ENCODE results near the gene PXDN. TPM values are rescaled to one million over a fixed set of nuclear protein-coding genes. Genes with fewer than 3 reads are reported as not detected.

PXDN gene
- total RNA-seq, 1 experiment from 2014 or later: 102 TPM

DNA sequence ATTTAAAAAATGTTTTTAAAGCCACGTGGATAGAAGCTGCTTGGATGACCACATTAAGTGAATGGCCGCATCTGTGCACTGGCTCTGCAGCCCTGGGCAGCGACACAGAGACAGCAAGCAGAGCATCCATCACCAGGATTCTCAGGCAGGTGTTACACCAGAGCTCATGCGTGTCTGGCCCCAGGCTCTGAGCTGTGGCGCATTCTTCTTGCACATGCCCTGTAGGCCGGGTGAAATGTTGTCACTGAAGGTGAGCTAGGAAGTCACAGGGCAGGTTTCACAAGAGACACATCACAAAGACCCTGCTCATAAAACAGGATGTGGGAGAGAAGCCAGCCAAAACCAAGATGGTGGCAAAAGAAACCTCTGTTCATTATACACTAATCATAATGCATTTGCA lies 8.4 kb upstream of the PXDN start:
- Histone ChIP-seq H3K27me3 (ENCODE audit: control insufficient read depth, insufficient read depth, low read length) (peaks cover 2% of the 10 kb centered on the region), H3K4me3 (ENCODE audit: insufficient read depth, low read depth, low read length) (no peak overlapping the region), H3K36me3 (replicated peaks; ENCODE audit: control insufficient read depth, insufficient read depth, low read length) (no peaks in the 10 kb centered on the region)
- DNase-seq: peak; percentile 13

DNA sequence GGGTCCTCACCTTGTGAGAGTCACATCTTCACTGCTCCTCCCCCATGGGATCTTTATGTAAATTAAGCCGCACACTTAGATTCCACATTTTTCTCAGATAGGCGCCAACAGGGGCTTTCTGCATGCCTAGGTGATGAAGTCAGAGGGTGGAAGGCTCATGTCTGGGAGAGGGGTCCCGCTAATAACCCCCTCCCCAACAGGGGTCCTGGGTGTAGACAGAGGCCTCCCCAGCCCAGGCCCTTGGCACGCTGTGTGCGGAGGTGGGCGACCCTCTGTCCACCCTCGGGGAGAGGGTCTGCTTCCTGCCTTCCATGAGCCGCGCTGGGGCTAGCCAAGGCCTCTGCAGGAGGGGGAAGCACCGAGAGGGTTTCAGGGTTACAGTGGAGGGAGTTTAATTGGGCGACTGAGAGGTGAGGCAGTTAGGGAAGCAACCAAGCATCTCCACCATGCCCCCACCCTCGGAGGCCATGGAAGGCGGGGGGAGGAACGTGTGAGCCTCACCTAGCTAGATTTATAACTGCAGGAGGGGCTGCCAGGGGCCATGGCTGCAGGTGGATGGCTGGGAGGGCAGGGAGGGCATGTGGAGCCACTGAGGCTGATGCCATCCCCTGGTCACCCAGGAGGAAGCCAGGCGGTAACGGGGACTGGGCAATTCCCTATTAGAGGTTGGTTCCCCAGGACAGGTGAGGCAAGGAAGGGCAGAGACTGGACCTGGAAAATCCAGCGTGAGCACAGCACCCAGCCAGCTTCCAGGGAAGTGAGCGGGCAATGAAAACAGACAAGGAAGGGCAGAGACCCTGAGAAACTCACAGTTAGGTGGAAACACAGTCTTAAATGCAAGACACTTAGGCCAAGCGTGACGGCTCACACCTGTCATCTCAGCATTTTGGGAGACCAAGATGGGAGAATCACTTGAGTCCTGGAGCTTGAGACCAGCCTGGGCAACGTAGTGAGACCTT lies 7.7 kb upstream of the PXDN start:
- no peaks in the 10 kb centered on the region for H3K36me3 ChIP-seq (replicated peaks; ENCODE audit: control insufficient read depth, insufficient read depth, low read length)
- H3K27me3 ChIP-seq (ENCODE audit: control insufficient read depth, insufficient read depth, low read length): peaks cover 4% of the 10 kb centered on the region
- no peak overlapping the region for H3K4me3 ChIP-seq (ENCODE audit: insufficient read depth, low read depth, low read length)
- DNase-seq: peak; percentile 13

GRCh38 chr2:1750933-1751766 lies 6.8 kb upstream of the PXDN start:
- peaks cover 6% of the 10 kb centered on the region for H3K27me3 ChIP-seq (ENCODE audit: control insufficient read depth, insufficient read depth, low read length)
- peak; percentile 85 for DNase-seq
- no peak overlapping the region for H3K4me3 ChIP-seq (ENCODE audit: insufficient read depth, low read depth, low read length)
- H3K36me3 ChIP-seq (replicated peaks; ENCODE audit: control insufficient read depth, insufficient read depth, low read length): no peaks in the 10 kb centered on the region

DNA sequence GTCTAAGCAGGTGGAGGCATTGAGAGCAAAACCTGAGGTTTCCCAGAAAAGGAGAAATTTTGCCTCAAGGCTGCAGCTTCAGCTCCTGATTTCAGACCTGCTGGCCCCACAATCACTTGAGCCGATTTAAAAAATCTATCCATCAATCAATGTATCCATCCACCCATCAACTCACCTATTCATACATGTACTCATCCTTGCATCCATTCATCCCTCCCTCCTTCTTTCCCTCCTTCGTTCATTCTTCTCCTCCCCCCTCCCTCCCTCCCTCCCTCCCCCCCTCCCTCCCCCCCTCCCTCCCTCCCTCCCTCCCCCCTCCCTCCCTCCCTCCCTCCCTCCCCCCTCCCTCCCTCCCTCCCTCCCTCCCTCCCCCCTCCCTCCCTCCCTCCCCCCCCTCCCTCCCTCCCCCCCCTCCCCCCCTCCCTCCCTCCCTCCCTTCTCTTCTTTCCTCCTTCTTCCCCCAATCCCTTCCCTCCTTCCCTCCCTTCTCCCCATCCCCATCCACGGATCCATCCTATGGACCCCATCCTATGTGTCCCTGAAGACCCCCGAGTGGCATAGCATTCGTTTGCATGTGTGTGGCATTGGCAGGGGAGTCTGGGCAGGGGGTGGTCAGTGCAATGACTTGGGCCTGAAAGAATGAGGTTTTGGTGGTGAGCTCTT lies 6.1 kb upstream of the PXDN start:
- DNase-seq: peak; percentile 20
- peaks cover 6% of the 10 kb centered on the region for H3K27me3 ChIP-seq (ENCODE audit: control insufficient read depth, insufficient read depth, low read length)
- no peaks in the 10 kb centered on the region for H3K36me3 ChIP-seq (replicated peaks; ENCODE audit: control insufficient read depth, insufficient read depth, low read length)
- H3K4me3 ChIP-seq (ENCODE audit: insufficient read depth, low read depth, low read length): no peak overlapping the region

- H3K27me3 ChIP-seq (ENCODE audit: control insufficient read depth, insufficient read depth, low read length): peaks cover 8% of the 10 kb centered on the region
- no peaks in the 10 kb centered on the region for H3K36me3 ChIP-seq (replicated peaks; ENCODE audit: control insufficient read depth, insufficient read depth, low read length)
- DNase-seq: peak; percentile 11
- no peak overlapping the region for H3K4me3 ChIP-seq (ENCODE audit: insufficient read depth, low read depth, low read length)
Measured at GRCh38 chr2:1749489-1750119, 5.3 kb upstream of the PXDN start.

DNA sequence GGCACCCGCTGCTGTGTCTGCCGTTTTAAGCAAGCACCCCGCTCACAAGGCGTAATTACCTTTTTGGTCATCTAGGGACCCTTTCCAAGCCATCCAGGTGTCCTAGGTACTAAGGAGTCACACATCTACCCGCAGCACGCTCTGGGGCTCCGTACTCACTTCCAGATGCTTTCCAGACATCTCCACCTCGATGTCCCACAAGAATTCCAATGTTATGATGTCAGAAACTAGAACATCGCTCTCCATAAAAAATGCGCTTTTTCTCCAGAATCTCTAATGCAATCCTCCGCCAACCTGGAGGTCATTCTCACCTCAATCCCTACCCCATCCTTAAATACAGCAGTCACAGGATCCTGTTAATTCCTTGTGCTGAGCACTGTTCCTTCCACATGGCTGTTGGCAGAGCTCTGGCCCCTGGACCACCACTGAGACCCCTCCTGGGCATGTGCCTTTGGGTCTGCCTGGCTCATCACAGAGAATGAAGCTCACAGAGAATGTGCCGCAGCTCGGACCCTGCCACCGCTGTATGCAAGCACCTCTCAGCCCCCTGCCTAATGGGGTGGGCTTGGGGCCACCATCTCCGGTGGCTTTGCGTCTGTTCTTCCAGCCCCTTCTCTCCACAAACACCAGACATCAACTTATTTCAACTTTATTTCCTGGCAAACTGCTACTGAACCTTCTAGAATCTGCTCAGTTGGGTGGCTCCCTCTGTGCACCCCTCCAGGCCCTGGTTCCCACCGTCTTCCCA lies 4.6 kb upstream of the PXDN start:
- H3K36me3 ChIP-seq (replicated peaks; ENCODE audit: control insufficient read depth, insufficient read depth, low read length): no peaks in the 10 kb centered on the region
- no peak for DNase-seq
- H3K4me3 ChIP-seq (ENCODE audit: insufficient read depth, low read depth, low read length): no peak overlapping the region
- peaks cover 8% of the 10 kb centered on the region for H3K27me3 ChIP-seq (ENCODE audit: control insufficient read depth, insufficient read depth, low read length)

- no peaks in the 10 kb centered on the region for H3K36me3 ChIP-seq (replicated peaks; ENCODE audit: control insufficient read depth, insufficient read depth, low read length)
- H3K4me3 ChIP-seq (ENCODE audit: insufficient read depth, low read depth, low read length): no peak overlapping the region
- DNase-seq: no peak
- peaks cover 8% of the 10 kb centered on the region for H3K27me3 ChIP-seq (ENCODE audit: control insufficient read depth, insufficient read depth, low read length)
Measured at GRCh38 chr2:1748176-1748740, 3.9 kb upstream of the PXDN start.

DNA sequence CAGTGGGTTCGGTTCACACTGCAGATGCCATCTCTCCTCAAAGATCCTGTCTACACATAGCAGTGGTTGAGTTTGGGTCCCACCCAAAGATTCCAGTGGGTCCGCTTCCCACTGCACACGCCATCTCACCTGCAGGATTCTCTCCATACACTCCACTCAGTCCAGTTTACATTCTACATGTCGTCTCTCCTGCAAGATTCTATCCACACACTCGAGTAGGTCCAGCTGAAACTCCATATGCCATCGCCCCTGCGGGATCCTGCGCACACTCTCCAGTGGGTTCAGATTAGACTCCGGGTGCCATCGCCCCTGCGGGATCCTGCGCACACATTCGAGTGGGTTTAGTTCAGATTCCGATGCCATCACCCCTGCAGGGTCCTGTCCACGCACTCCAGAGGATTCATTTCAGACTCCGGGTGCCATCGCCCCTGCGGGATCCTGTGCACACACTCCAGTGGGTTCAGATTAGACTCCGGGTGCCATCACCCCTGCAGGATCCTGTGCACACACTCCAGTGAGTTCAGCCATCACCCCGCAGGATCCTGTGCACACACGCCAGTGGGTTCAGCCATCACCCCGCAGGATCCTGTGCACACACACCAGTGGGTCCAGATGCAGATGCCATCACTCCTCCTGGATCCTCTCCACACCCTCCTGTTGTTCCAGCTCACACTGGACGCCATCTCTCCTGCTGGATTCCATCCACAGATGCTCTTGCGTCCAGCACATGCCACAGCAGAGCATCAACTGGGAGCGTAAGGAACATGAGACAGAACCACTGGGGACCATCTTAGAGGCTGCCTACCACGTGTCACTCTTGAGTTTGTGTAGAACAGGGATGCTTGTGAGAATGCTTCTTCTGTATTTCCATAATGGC lies 3.0 kb upstream of the PXDN start:
- DNase-seq: no peak
- Histone ChIP-seq H3K27me3 (ENCODE audit: control insufficient read depth, insufficient read depth, low read length) (peaks cover 8% of the 10 kb centered on the region), H3K36me3 (replicated peaks; ENCODE audit: control insufficient read depth, insufficient read depth, low read length) (no peaks in the 10 kb centered on the region), H3K4me3 (ENCODE audit: insufficient read depth, low read depth, low read length) (no peak overlapping the region)

DNA sequence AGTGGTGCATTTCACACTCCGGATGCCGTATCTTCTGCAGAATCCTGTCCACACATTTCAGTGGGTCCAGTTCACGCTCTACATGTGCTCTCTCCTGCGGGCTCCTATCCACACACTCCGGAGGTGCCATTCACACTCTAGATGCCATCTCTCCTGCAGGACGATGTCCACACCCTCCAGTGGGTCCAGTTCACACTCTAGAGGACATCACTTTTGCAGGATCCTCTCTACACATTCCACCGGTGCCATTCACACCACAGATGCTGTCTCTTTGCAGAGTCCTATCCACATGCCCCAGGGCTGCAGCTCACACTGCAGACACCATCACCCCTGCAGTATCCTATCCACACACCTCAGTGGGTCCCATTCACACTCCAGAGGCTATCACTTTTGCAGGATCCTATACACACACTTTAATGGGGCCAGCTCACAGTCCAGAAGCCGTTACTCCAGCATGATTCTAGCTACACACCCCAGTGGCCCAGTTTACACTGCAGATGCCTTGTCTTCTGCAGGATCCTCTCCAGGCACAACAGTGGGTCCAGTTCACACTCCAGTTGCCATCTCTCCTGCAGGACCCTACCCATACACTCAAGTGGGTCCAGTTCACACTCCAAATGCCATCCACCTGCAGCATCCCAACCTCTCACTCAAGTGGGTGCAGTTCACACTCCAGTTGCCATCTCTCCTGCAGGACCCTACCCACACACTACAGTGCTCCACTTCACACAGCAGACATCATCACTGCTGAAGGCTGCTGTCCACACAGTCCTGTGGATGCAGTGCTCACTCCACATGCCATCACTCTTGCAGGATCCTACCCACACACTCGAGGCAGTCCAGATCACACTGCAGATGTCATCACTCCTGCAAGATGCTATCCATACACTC lies 2.1 kb upstream of the PXDN start:
- no peak overlapping the region for H3K4me3 ChIP-seq (ENCODE audit: insufficient read depth, low read depth, low read length)
- H3K27me3 ChIP-seq (ENCODE audit: control insufficient read depth, insufficient read depth, low read length): peaks cover 8% of the 10 kb centered on the region
- no peak for DNase-seq

DNA sequence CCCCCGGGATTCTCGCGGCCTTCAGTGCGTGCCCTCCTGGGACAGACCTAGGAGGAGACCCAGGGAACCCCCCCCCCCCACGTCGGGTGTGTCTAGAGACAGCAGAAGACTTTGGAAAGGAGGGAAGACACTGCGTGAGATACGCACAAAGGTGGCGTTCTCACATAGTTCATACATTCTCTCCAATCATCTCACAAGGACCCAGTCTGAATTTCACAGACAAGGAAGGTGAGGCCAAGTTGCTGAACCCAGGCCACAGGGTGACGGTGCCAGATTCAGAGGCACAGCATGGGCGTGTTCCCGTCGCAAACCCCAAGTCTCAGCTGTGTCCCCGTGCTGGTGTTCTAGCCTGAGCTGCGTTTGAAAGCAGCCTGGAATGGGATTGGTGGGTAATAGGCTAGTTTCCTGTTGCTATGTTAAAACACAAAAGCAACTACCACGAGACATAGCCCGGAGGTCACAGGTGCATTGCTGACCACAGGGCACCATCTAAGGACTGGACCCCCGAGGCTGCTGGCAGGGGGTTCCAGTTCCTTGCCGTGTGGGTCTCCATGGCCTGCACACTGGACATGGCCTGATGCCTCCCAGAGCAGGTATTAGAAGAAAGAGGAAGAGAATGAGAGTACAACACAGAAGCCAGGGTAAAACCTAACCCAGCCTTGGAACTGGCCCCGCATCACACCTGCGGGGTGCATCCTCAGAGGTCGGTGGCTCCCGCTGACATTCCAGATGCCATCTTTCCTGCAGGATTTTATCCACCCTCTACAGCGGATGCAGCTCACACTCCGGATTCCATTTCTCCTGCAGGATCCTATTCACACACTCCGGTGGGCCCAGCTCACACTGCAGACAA lies 1.1 kb upstream of the PXDN start:
- peak overlapping the region; percentile 83; the same call in 1 of the 2 replicates for H3K4me3 ChIP-seq (ENCODE audit: insufficient read depth, low read depth, low read length)
- peaks cover 1% of the 10 kb centered on the region for H3K36me3 ChIP-seq (replicated peaks; ENCODE audit: control insufficient read depth, insufficient read depth, low read length)
- peak; percentile 34 for DNase-seq
- H3K27me3 ChIP-seq (ENCODE audit: control insufficient read depth, insufficient read depth, low read length): peaks cover 8% of the 10 kb centered on the region

More for the DNA sequence above, 2.1 kb upstream of the PXDN start:
- peaks cover 1% of the 10 kb centered on the region for H3K36me3 ChIP-seq (replicated peaks; ENCODE audit: control insufficient read depth, insufficient read depth, low read length)

- peaks cover 1% of the 10 kb centered on the region for H3K36me3 ChIP-seq (replicated peaks; ENCODE audit: control insufficient read depth, insufficient read depth, low read length)
Measured at GRCh38 chr2:1744151-1744445, 217 bp downstream of the PXDN start.

More at GRCh38 chr2:1744151-1744445, 217 bp downstream of the PXDN start:
- H3K4me3 ChIP-seq (ENCODE audit: insufficient read depth, low read depth, low read length): peak overlapping the region; percentile 83
- no peak for DNase-seq
- peaks cover 8% of the 10 kb centered on the region for H3K27me3 ChIP-seq (ENCODE audit: control insufficient read depth, insufficient read depth, low read length)
